Uterus (tissue), 2 donors: Measurements from ENCODE around the gene CPM.

Experiments used
- POLR2A ChIP-seq, 2 donors: fragments of 450-650 bp; IDR thresholded peaks; one replicate each; pipeline ENCODE4 v1.6.1; 2016; ENCODE audit warnings: antibody characterized with exemption in 2 of 2, mild to moderate bottlenecking in 1 of 2, moderate library complexity in 1 of 2
- TF ChIP-seq, protein P1 (sequence below), 4 experiments: fragments of 200-600 bp in 2 of 4; fragments of 450-650 bp in 2 of 4; sonication (generic) in 2 of 4; IDR thresholded peaks; one replicate each; pipeline ENCODE4 v1.5.1; 2016 to 2019; ENCODE audit warnings: antibody characterized with exemption in 4 of 4, mild to moderate bottlenecking in 2 of 4, moderate library complexity in 1 of 4

GRCh38 chr12:68868043-68868790 is 64.8 kb downstream of the CPM start:
- no peak for TF ChIP-seq POLR2A (IDR thresholded peaks at IDR 0.05)
- TF ChIP-seq, protein P1, sequence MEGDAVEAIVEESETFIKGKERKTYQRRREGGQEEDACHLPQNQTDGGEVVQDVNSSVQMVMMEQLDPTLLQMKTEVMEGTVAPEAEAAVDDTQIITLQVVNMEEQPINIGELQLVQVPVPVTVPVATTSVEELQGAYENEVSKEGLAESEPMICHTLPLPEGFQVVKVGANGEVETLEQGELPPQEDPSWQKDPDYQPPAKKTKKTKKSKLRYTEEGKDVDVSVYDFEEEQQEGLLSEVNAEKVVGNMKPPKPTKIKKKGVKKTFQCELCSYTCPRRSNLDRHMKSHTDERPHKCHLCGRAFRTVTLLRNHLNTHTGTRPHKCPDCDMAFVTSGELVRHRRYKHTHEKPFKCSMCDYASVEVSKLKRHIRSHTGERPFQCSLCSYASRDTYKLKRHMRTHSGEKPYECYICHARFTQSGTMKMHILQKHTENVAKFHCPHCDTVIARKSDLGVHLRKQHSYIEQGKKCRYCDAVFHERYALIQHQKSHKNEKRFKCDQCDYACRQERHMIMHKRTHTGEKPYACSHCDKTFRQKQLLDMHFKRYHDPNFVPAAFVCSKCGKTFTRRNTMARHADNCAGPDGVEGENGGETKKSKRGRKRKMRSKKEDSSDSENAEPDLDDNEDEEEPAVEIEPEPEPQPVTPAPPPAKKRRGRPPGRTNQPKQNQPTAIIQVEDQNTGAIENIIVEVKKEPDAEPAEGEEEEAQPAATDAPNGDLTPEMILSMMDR (IDR thresholded peaks at IDR 0.05) = no peak
